AG04450 (cell line): ENCODE measurements around the gene ZGPAT. TPM values are rescaled to one million over a fixed set of nuclear protein-coding genes. Genes with fewer than 3 reads are reported as not detected.

ENCODE experiments used
- CTCF ChIA-PET: fragments of 300-600, 350-600 bp; formaldehyde crosslinking; extraction: SDS; loops from one replicate; lab custom pipeline; 2022; ENCODE audit warnings: antibody characterized with exemption, inconsistent platforms; lab: Charles Lee
- POLR2A ChIA-PET: fragments of 350-600 bp; formaldehyde crosslinking; extraction: SDS; loops from one replicate; lab custom pipeline; 2021; ENCODE audit warnings: antibody characterized with exemption, inconsistent platforms; lab: Yijun Ruan, JAX
- DNase-seq: peaks from one replicate; pipeline ENCODE4 v3.0.0-alpha.2; 2011; ENCODE audit warnings: low read depth, low spot score
- H3K27ac ChIP-seq: one replicate; pipeline ENCODE4 v1.5.1; 2012; ENCODE audit warnings: low read depth, low read length, control low read depth
- H3K27me3 ChIP-seq: one replicate; pipeline ENCODE4 v1.6.0; 2012; ENCODE audit warnings: low read length; ENCODE audit not compliant: control insufficient read depth, insufficient read depth
- H3K4me3 ChIP-seq: 2 replicates; pipeline ENCODE4 v1.5.1; 2011; ENCODE audit warnings: mild to moderate bottlenecking, low read depth, low read length, control low read depth
- H3K9me3 ChIP-seq: 2 replicates; pipeline ENCODE4 v1.5.1; 2012; ENCODE audit warnings: low read length; ENCODE audit not compliant: control insufficient read depth, insufficient read depth
- CTCF ChIP-seq: IDR thresholded peaks from 2 replicates; pipeline ENCODE4 v1.5.1; 2011; ENCODE audit warnings: low read depth, low read length, control low read depth, inconsistent platforms
- polyA plus RNA-seq: library from polyadenylated mRNA; depleted of rRNA; stranded (reverse); fragments of >200 nt; gene quantifications from 2 replicates; pipeline ENCODE4 v1.2.3, GENCODE V29; 2011

ZGPAT gene
- polyA plus RNA-seq, 1 experiment: 8.7 TPM

GRCh38 chr20:63696306-63696627 is 11.6 kb upstream of the ZGPAT start:
- POLR2A ChIA-PET: interaction anchor here (0.9 to 1.5 kb wide), 2 partner anchors 10 to 44 kb away, joined by 4 read pairs; no protein-coding TSS in a partner anchor
- DNase-seq: no peak
- Histone ChIP-seq H3K27me3 (no peaks in the 10 kb centered on the region), H3K9me3 (no peaks in the 10 kb centered on the region; the same call in 1 of the 2 replicates), H3K27ac (no peak overlapping the region), H3K4me3 (peak overlapping the region; percentile 36; the same call in 1 of the 2 replicates)
- CTCF ChIA-PET: no interaction called here
- TF ChIP-seq CTCF: no peak

- Histone ChIP-seq H3K4me3 (peak within 1 kb of the TSS; percentile 36), H3K9me3 (no peaks in the 10 kb centered on the region; the same call in 1 of the 2 replicates), H3K27ac (no peak within 1 kb of the TSS), H3K27me3 (no peaks in the 10 kb centered on the region)
- ChIA-PET CTCF (no interaction called here), POLR2A (interaction anchor here (0.6 to 1.5 kb wide), 6 partner anchors 10 to 168 kb away, joined by 3 to 4 read pairs (median 4); partner anchors contain the start of gene TPD52L2)
- DNase-seq: no peak
- TF ChIP-seq CTCF: no peak
Measured at GRCh38 chr20:63696628-63697356, 11.0 kb upstream of the ZGPAT start, which contains the start of gene TNFRSF6B. Gene TNFRSF6B (plus strand): TSS chr20:63696652. CDS start chr20:63696768, 116 bp downstream.

- Histone ChIP-seq H3K4me3 (peak overlapping the region; percentile 36), H3K27ac (no peak overlapping the region), H3K27me3 (no peaks in the 10 kb centered on the region), H3K9me3 (no peaks in the 10 kb centered on the region; the same call in 1 of the 2 replicates)
- ChIA-PET CTCF (no interaction called here), POLR2A (interaction anchor here (0.6 to 2.0 kb wide), 6 partner anchors 10 to 168 kb away, joined by 3 to 11 read pairs (median 3); partner anchors contain the start of genes ARFRP1, TPD52L2 and ZGPAT)
- no peak for TF ChIP-seq CTCF
- DNase-seq: no peak
Measured at GRCh38 chr20:63697357-63697867, 10.4 kb upstream of the ZGPAT start.

GRCh38 chr20:63697868-63698545 is 9.8 kb upstream of the ZGPAT start:
- no peak for TF ChIP-seq CTCF
- POLR2A ChIA-PET: interaction anchor here (0.5 to 2.4 kb wide), 9 partner anchors 9 to 167 kb away, joined by 3 to 11 read pairs (median 3); partner anchors contain the start of genes ARFRP1, PTK6, TPD52L2 and ZGPAT
- DNase-seq: no peak
- Histone ChIP-seq H3K4me3 (no peak overlapping the region), H3K27ac (peak overlapping the region; percentile 96), H3K9me3 (no peaks in the 10 kb centered on the region; the same call in 1 of the 2 replicates), H3K27me3 (no peaks in the 10 kb centered on the region)
- CTCF ChIA-PET: no interaction called here
